Hematopoietic multipotent progenitor cell treated with erythropoietin and hydrocortisone succinate and interleukin-3 and kit ligand, for 6 days (in vitro differentiated cells): ENCODE results near the gene HYCC2.
"Not testable (repeated sequence)": the region's sequence is repeated elsewhere in the genome, so short reads cannot be mapped to it uniquely, and the experiment has no call there.

Source experiments
- DNase-seq: peaks from one replicate; pipeline ENCODE4 v3.0.0-alpha.2; 2015

HYCC2 gene

DNA sequence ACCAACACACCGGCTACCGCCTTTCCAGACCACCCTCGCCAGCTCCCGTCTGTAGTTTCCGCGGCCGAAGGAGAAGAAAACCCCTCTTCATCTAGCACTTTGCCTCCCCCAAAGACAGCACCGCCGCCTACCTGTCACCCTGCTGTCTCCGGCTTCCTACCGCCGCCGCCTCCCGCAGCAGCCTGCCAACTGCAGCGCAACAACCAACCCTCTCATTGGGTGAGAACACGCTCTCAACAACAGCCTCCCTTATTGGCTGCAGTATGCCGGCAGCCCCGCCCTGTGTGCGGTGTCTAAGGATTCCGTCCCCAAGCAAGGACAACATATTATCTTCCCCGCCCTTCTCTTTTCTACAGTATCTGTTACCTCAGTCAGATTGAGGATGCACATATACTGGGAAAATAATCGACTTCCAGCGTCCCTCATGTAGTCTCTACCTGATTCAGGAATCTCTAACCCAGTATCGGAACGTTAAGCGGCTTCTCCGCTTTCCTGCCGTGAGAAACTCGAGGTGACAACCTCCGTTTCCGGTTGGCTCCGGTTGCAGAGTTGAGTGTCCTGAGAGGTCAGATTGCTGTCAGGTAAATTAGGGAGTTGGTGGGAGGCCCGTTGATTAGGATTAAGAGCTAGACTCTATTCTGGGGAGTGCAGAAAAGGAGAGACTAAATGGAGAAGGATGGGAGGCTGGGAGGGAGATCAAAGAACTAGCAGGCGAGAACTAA lies at the start of gene HYCC2, which contains the start of gene NDUFB3:
TSS of gene HYCC2 (minus strand) at position 193 of the 722 bp plus-strand sequence. CDS start 47,662 bp downstream, outside the sequence.
TSS of gene NDUFB3 (plus strand) at position 523 of the 722 bp plus-strand sequence. CDS start 6,882 bp downstream, outside the sequence.
- DNase-seq = peak; percentile 96

GRCh38 chr2:201118961-201119854 lies 47.7 kb upstream of the HYCC2 start:
- DNase-seq = peak; percentile 84

GRCh38 chr2:201118121-201118960 lies 46.9 kb upstream of the HYCC2 start:
- peak; percentile 94 for DNase-seq

GRCh38 chr2:201117735-201118094 lies 46.2 kb upstream of the HYCC2 start:
- DNase-seq = not testable (repeated sequence)

GRCh38 chr2:201116959-201117734 lies 45.7 kb upstream of the HYCC2 start:
- peak; percentile 96 for DNase-seq

GRCh38 chr2:201116115-201116958 lies 44.9 kb upstream of the HYCC2 start, which contains the start of gene CFLAR:
Gene CFLAR (plus strand): TSS chr2:201116164. CDS start chr2:201129866, 13,702 bp downstream.
- DNase-seq = peak; percentile 90

GRCh38 chr2:201114846-201115245 lies 43.4 kb upstream of the HYCC2 start:
- no peak for DNase-seq

- no peak for DNase-seq
Observed at GRCh38 chr2:201114350-201114749, 42.9 kb upstream of the HYCC2 start.

DNA sequence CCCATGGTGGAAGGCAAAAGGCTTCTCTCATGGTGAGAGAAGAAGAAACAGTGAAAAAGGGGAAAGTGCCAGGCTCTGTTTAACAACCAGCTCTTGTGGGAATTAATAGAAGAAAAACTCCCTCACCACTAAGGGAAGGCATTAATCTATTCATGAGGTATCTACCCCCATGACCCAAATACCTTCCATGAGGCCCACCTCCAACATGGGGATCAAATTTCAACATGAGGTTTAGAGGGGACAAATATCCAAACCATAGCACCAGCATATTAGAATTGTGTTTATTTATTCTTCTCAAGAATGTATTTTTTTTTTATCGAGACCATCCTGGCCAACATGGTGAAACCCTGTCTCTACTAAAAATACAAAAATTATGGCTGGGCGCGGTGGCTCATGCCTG lies 39.6 kb upstream of the HYCC2 start:
- no peak for DNase-seq

DNA sequence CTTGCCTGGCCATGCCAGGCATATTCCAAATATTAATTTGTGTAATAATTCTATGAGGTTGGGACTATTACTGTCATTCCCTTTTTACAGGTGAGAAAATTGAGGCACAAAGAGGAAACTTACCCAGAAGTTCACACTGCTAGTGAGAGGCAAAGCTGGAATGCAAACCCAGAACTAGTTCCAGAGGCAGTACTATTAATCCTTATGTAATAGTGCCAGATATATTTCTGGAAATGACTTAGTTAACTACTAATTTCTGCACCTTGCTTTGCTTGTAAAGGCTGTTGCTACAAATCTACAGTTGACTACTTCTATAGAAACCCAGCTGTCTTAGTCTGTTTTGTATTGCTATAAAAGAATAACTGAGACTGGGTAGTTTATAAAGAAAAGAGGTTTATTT lies 39.1 kb upstream of the HYCC2 start:
- no peak for DNase-seq

DNA sequence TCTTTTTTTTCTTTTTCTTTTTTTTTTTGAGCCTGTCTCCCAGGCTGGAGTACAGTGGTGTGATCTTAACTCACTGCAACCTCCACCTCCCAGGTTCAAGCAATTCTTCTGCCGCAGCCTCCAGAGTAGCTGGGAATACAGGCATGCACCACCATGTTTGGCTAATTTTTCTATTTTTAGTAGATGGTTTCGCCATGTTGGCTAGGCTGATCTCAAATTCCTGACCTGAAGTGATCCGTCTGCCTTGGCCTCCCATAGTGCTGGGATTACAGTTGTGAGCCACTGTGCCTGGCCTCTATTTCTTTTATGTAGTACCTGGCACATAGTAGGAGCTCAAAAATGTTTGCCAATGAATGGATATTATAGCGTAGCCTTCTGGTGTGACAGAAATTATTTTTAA lies 37.7 kb upstream of the HYCC2 start:
- DNase-seq = no peak

DNA sequence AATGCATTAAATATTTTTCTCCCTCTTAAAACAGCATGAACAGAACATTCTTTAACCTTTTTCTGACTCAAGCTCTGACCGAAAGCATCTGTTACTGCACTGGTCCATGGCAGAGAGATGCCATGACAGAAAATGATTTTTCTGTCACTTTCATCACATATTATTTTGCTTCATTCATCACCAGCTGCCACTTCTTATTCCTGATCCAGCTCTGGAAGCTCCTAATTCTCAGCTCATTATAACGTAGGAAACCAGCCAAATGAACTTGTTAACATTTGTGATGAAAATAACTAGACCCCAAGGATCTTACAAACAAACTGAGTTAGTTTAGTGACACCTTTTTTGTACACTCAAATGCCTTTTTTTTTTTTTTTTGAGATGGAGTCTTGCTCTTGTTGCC lies 36.9 kb upstream of the HYCC2 start:
- DNase-seq = no peak

GRCh38 chr2:201107624-201108023 lies 36.2 kb upstream of the HYCC2 start:
- no peak for DNase-seq

DNA sequence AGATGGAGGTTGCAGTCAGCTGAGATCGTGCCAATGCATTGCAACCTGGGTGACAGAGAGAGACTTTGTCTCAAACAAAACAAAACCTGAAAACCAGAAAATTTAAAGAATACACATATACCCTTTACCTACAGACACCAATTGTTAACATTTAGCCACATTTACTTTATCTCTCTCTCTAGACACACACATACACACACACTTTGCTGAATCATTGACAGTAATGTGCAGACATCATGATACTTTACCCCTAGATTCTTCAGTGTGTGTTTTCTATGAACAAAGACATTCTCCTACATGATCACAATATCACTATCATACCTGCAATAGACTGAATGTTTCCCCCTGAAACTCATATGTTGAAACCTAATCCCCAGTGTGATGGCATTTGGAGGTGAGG lies 34.3 kb upstream of the HYCC2 start:
- peak; percentile 41 for DNase-seq

GRCh38 chr2:201100497-201100896 lies 29.0 kb upstream of the HYCC2 start:
- DNase-seq = no peak

DNA sequence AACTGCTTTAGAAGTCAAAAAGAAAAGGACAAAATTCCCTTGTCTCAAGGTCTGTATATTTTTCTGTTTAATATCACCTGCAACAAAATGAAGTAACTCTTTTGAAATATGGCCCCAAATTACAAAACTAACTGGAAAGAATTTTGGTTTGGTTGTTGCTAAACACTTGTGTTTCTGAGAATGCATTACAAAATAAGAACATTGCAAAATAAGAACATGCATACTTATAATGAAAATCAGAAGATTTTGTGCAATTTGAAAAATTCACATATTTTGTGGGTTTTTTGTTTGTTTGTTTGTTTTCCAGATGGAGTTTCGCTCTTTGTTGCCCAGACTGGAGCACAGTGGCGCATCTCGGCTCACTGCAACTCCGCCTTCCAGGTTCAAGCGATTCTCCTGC lies 22.1 kb upstream of the HYCC2 start:
- DNase-seq = peak; percentile 64

DNA sequence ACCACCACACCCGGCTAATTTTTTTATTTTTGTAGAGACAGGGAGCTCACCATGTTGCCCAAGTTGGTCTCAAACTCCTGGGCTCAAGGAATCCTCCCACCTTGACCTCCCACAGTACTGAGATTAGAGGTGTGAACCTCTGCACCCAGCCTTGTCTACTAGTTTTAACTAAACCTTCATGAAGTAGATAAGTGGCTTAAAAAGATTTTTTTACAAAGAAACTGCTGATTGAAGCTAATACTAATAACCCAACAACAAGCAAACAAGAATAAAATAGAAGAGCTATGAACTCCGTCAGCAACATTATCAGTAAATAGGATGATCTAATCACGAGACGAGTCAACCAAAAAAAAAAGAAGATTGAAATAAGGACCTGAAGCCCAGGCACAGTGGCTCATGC lies 19.1 kb upstream of the HYCC2 start:
- no peak for DNase-seq

- DNase-seq = peak; percentile 77
Observed at GRCh38 chr2:201084863-201085262, 13.4 kb upstream of the HYCC2 start.

DNA sequence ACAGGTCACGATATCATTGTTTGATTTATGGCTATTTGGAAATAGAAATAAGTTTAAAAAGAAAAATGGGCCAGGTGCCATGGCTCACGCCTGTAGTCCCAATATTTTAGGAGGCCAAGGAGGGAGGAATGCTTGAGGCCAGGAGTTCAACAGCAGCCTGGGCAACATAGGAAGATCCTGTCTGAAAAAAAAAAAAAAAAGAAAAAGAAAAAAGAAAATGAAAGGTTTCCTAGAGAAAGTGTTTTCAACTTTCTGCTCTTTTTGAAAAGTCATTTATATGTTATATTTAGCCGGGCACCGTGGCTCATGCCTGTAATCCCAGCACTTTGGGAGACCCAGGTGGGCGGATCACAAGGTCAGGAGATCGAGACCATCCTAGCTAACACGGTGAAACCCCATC lies 3.5 kb upstream of the HYCC2 start:
- no peak for DNase-seq

DNA sequence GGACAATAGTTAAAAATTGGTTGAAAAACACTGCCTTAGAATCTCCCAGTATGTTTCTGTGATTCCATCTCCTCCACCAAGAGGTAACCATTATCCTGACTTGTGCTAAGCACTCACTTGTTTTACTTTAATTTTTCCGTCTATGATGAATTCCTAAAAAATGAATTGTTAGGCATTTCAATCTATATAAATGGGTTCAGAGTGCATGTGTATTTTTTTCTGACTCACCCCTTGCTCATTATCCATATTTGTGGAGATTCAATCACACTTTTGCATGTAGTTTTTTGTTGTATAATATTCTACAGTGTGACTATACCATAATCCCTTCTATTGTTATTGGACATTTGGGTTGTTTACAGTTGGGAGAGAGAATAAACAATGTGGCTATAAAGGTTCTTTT lies 1.6 kb upstream of the HYCC2 start:
- no peak for DNase-seq

DNA sequence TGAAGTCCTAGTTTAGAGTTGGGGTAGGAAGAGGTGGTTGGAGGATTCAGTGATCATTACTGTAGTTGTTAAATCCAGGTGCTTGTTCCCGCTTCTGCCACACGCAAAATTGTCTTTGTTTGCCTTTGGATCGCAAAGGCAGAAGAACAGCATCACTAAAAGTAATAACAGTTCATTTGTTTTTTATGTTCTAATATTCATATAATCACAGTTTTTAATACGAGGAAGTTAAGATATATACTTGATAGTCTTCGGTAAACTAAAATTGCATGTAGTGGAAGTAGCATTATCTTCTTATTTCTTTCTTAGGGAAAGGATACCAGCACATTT lies 695 bp upstream of the HYCC2 start:
- DNase-seq = no peak
